ENCODE results near the gene CYB561D1.
A peak's percentile ranks its signal among the peaks of the same experiment; 100 is the strongest.

Gene CYB561D1

GRCh38 chr1:109543283-109543987 is 49.5 kb downstream of the CYB561D1 start:
- no peak for TF ChIP-seq CTCF (IDR thresholded peaks at IDR 0.05; ENCODE audit: insufficient read depth, missing control alignments)
- FAIRE-seq (no peak), DNase-seq (ENCODE audit: insufficient read length, low spot score) (no peak)

GRCh38 chr1:109543988-109544735 is 50.3 kb downstream of the CYB561D1 start:
- FAIRE-seq: no peak
- TF ChIP-seq CTCF (IDR thresholded peaks at IDR 0.05; ENCODE audit: insufficient read depth, missing control alignments): no peak
- no peak for DNase-seq (ENCODE audit: insufficient read length, low spot score)

GRCh38 chr1:109546311-109547109 is 52.6 kb downstream of the CYB561D1 start:
- DNase-seq (ENCODE audit: insufficient read length, low spot score): peak; percentile 78
- peak; percentile 96 for TF ChIP-seq CTCF (IDR thresholded peaks at IDR 0.05; ENCODE audit: insufficient read depth, missing control alignments)
- FAIRE-seq: peak; percentile 74

- DNase-seq (ENCODE audit: insufficient read length, low spot score) (no peak), FAIRE-seq (no peak)
- no peak for TF ChIP-seq CTCF (IDR thresholded peaks at IDR 0.05; ENCODE audit: insufficient read depth, missing control alignments)
Observed at GRCh38 chr1:109547463-109548320, 53.8 kb downstream of the CYB561D1 start.

GRCh38 chr1:109548321-109549267 is 54.7 kb downstream of the CYB561D1 start, which contains the start of gene GNAI3:
TSS of gene GNAI3 (plus strand) at chr1:109548615. CDS start at chr1:109548721, 106 bp downstream.
- no peak for TF ChIP-seq CTCF (IDR thresholded peaks at IDR 0.05; ENCODE audit: insufficient read depth, missing control alignments)
- DNase-seq (ENCODE audit: insufficient read length, low spot score) (peak; percentile 74), FAIRE-seq (no peak)

All from D721Med (cell line).